ENCODE results near the gene TK2. TPM values are rescaled to one million over a fixed set of nuclear protein-coding genes. Genes with fewer than 3 reads are reported as not detected.

TK2 gene
- polyA plus RNA-seq, 2 of the 4 experiments (the other 2 are of a cell fraction): 13.9 to 29.5 TPM

DNA sequence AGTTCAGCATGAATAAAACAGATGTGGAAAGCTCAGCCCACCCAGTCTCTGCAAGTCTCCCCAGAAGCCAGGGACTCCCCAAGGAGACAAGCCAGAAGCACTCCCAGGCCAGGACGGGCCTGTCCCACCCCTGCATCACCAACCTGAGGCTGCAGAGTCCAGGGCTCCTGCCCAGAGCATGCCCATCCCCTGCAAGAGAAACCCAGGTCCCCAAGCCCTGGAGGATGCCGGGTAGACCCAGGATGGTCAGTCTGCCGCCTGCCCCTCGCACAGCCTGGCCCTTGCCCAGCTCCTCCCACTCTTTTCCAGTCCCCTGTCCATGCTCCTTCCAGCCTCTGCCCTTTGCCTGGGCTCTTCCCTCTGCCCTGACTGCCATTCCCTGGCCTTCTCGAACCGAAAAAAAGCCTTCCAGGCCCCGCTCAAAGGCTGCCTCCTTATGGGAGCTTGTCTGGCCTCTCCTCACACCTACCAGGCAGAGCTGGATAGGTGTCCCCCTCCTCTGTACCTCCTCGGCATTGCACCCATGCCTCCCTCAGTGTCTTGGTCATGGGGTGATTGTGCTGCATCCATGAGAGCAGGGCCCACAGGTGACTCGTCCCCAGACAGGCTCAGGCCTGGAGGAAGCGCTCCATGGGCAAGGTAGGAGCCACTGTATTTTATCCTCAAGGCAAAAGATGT, 78.1 kb downstream of the TK2 start:
- DNase-seq (ENCODE audit: low read depth in 1 of 2, low spot score in 1 of 2): no peak
- peak; percentile 22 to 46; a peak in 5 of 6 replicates for ATAC-seq
- Histone ChIP-seq H3K9me3 (no peaks in the 10 kb centered on the region), H3K27ac (no peak overlapping the region), H3K4me3 (no peak overlapping the region), H3K4me2 (no peak overlapping the region), H3K4me1 (peaks cover 8% of the 10 kb centered on the region; the same call in 2 of the 3 replicates)
- WGBS (ENCODE audit: missing lambda C conversion rate): 80% methylated on average over 9 of the region's 10 CpGs
- POLR2A ChIA-PET: interaction anchor here (0.5 kb wide), 1 partner anchor 47 kb away, joined by 3 read pairs; no protein-coding TSS in a partner anchor
- FAIRE-seq: no peak
- CTCF ChIA-PET: interaction anchor here (1.0 to 3.0 kb wide), 6 partner anchors 10 to 114 kb away, joined by 3 to 11 read pairs (median 4); partner anchors contain the start of gene CMTM2
- TF ChIP-seq GATA3 (IDR thresholded peaks at IDR 0.05; ENCODE audit: borderline replicate concordance) (no peak), HOXB5 (CRISPR knock-in tag; IDR thresholded peaks at IDR 0.05) (no peak), ZNF302 (CRISPR knock-in tag; IDR thresholded peaks at IDR 0.05) (no peak), CHD2 (IDR thresholded peaks at IDR 0.05; ENCODE audit: low read length, partially characterized antibody) (no peak), FOSB (CRISPR knock-in tag; IDR thresholded peaks at IDR 0.05) (no peak), RCOR1 (IDR thresholded peaks at IDR 0.05; ENCODE audit: low read depth, low read length) (no peak), FOSL2 (IDR thresholded peaks at IDR 0.05) (no peak), FOSL2 (CRISPR knock-in tag; IDR thresholded peaks at IDR 0.05) (no peak), HOXB13 (CRISPR knock-in tag; IDR thresholded peaks at IDR 0.05; ENCODE audit: low read depth) (no peak), HEYL (CRISPR knock-in tag; IDR thresholded peaks at IDR 0.05) (no peak), CEBPB (IDR thresholded peaks at IDR 0.05) (no peak), TP53 (CRISPR knock-in tag; IDR thresholded peaks at IDR 0.05) (no peak), RARB (CRISPR knock-in tag; IDR thresholded peaks at IDR 0.05) (no peak), ZSCAN20 (CRISPR knock-in tag; IDR thresholded peaks at IDR 0.05) (no peak), MAFK (IDR thresholded peaks at IDR 0.05; ENCODE audit: partially characterized antibody) (no peak), EP300 (IDR thresholded peaks at IDR 0.05) (no peak), HDAC2 (IDR thresholded peaks at IDR 0.05) (no peak), PHF8 (IDR thresholded peaks at IDR 0.05; ENCODE audit: borderline replicate concordance, low read depth) (no peak)
- TF ChIP-seq, protein P1, sequence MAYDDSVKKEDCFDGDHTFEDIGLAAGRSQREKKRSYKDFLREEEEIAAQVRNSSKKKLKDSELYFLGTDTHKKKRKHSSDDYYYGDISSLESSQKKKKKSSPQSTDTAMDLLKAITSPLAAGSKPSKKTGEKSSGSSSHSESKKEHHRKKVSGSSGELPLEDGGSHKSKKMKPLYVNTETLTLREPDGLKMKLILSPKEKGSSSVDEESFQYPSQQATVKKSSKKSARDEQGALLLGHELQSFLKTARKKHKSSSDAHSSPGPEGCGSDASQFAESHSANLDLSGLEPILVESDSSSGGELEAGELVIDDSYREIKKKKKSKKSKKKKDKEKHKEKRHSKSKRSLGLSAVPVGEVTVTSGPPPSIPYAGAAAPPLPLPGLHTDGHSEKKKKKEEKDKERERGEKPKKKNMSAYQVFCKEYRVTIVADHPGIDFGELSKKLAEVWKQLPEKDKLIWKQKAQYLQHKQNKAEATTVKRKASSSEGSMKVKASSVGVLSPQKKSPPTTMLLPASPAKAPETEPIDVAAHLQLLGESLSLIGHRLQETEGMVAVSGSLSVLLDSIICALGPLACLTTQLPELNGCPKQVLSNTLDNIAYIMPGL (CRISPR knock-in tag; IDR thresholded peaks at IDR 0.05; ENCODE audit: borderline replicate concordance): no peak
- TF ChIP-seq, protein P2, sequence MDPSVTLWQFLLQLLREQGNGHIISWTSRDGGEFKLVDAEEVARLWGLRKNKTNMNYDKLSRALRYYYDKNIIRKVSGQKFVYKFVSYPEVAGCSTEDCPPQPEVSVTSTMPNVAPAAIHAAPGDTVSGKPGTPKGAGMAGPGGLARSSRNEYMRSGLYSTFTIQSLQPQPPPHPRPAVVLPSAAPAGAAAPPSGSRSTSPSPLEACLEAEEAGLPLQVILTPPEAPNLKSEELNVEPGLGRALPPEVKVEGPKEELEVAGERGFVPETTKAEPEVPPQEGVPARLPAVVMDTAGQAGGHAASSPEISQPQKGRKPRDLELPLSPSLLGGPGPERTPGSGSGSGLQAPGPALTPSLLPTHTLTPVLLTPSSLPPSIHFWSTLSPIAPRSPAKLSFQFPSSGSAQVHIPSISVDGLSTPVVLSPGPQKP (IDR thresholded peaks at IDR 0.05; ENCODE audit: low read depth, low read length): no peak

DNA sequence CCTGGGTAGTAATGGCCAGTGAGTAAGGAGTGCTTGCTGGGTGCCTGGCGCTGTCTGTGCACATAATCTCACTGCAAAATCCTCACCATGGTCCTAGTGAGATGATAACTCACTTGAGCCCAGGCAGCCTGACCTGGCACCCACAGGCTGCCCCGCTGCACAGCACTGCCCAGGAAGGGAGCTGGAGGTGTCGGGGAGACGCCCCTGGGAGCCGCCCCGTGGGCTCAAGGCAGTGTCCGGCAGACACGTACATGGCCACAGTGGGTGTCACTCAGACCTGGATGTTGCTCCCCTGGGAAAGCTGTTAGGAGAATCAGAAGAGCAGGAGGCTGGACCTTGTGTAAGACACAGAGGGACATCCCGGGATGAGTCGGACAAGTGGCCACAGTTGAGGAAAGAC, 78.7 kb downstream of the TK2 start:
- H3K4me3 ChIP-seq: no peak overlapping the region
- ChIA-PET POLR2A (interaction anchor here (0.5 kb wide), 1 partner anchor 46 kb away, joined by 3 read pairs; no protein-coding TSS in a partner anchor), CTCF (interaction anchor here (0.6 to 3.0 kb wide), 6 partner anchors 10 to 116 kb away, joined by 3 to 11 read pairs (median 4); no protein-coding TSS in a partner anchor)
- H3K4me1 ChIP-seq: peaks cover 5% of the 10 kb centered on the region; the same call in 1 of the 3 replicates
- H3K4me2 ChIP-seq: no peak overlapping the region
- DNase-seq (ENCODE audit: low read depth in 1 of 2, low spot score in 1 of 2) (no peak), FAIRE-seq (no peak), ATAC-seq (peak; percentile 11 to 24; a peak in 2 of 6 replicates)
- H3K27ac ChIP-seq: no peak overlapping the region
- WGBS (ENCODE audit: missing lambda C conversion rate): 91% methylated on average over 7 of the region's 10 CpGs
- H3K9me3 ChIP-seq: no peaks in the 10 kb centered on the region
- TF ChIP-seq MAFK (IDR thresholded peaks at IDR 0.05; ENCODE audit: partially characterized antibody) (no peak), RNF2 (IDR thresholded peaks at IDR 0.05; ENCODE audit: borderline replicate concordance, low read depth) (no peak), PHF8 (IDR thresholded peaks at IDR 0.05; ENCODE audit: borderline replicate concordance, low read depth) (no peak), JUN (IDR thresholded peaks at IDR 0.05) (no peak)
- TF ChIP-seq, protein P3, sequence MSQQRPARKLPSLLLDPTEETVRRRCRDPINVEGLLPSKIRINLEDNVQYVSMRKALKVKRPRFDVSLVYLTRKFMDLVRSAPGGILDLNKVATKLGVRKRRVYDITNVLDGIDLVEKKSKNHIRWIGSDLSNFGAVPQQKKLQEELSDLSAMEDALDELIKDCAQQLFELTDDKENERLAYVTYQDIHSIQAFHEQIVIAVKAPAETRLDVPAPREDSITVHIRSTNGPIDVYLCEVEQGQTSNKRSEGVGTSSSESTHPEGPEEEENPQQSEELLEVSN (IDR thresholded peaks at IDR 0.05; ENCODE audit: borderline replicate concordance, low read depth): no peak
- TF ChIP-seq, protein P4, sequence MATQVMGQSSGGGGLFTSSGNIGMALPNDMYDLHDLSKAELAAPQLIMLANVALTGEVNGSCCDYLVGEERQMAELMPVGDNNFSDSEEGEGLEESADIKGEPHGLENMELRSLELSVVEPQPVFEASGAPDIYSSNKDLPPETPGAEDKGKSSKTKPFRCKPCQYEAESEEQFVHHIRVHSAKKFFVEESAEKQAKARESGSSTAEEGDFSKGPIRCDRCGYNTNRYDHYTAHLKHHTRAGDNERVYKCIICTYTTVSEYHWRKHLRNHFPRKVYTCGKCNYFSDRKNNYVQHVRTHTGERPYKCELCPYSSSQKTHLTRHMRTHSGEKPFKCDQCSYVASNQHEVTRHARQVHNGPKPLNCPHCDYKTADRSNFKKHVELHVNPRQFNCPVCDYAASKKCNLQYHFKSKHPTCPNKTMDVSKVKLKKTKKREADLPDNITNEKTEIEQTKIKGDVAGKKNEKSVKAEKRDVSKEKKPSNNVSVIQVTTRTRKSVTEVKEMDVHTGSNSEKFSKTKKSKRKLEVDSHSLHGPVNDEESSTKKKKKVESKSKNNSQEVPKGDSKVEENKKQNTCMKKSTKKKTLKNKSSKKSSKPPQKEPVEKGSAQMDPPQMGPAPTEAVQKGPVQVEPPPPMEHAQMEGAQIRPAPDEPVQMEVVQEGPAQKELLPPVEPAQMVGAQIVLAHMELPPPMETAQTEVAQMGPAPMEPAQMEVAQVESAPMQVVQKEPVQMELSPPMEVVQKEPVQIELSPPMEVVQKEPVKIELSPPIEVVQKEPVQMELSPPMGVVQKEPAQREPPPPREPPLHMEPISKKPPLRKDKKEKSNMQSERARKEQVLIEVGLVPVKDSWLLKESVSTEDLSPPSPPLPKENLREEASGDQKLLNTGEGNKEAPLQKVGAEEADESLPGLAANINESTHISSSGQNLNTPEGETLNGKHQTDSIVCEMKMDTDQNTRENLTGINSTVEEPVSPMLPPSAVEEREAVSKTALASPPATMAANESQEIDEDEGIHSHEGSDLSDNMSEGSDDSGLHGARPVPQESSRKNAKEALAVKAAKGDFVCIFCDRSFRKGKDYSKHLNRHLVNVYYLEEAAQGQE (IDR thresholded peaks at IDR 0.05): no peak
- TF ChIP-seq, protein P2 (IDR thresholded peaks at IDR 0.05; ENCODE audit: low read depth, low read length): no peak
- TF ChIP-seq, protein P5, sequence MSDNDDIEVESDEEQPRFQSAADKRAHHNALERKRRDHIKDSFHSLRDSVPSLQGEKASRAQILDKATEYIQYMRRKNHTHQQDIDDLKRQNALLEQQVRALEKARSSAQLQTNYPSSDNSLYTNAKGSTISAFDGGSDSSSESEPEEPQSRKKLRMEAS (IDR thresholded peaks at IDR 0.05): no peak
- TF ChIP-seq, protein P6, sequence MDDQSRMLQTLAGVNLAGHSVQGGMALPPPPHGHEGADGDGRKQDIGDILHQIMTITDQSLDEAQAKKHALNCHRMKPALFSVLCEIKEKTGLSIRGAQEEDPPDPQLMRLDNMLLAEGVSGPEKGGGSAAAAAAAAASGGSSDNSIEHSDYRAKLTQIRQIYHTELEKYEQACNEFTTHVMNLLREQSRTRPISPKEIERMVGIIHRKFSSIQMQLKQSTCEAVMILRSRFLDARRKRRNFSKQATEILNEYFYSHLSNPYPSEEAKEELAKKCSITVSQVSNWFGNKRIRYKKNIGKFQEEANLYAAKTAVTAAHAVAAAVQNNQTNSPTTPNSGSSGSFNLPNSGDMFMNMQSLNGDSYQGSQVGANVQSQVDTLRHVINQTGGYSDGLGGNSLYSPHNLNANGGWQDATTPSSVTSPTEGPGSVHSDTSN (IDR thresholded peaks at IDR 0.05): no peak
